ENCODE data around the gene L3MBTL4. TPM values are rescaled to one million over a fixed set of nuclear protein-coding genes. Genes with fewer than 3 reads are reported as not detected.
"Not testable (repeated sequence)": the region's sequence is repeated elsewhere in the genome, so short reads cannot be mapped to it uniquely, and the experiment has no call there.

L3MBTL4 gene
- total RNA-seq, 6 donors from 2014 or later, result 13.2 to 29.1 (median 14.8) TPM

DNA sequence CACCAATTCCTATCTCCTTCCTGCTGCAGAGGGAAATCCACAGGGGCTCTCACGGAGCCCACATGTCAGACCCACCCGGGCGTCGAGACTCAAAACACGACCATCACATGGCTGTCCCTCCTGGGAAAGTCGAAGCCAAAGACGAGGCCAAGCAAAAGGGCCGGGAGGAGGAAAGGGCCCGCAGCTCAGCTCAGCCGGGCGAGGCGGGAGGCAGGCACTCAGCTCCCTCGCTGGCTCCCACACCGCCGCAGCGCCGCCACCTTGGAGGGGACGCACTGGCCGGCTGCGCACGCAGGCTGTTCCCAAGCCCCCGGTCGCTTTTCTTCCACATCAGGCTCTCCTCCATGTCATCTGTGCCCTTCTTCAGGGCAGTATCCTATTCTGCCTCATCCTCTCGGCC lies 130.4 kb downstream of the L3MBTL4 start:
- Histone ChIP-seq H3K27me3 (no peaks in the 10 kb centered on the region), H3K9me3 (no peaks in the 10 kb centered on the region), H3K4me1 (no peaks in the 10 kb centered on the region), H3K36me3 (peaks cover 0 to 8% (median 4%) of the 10 kb centered on the region in 4 donors), H3K4me3 (no peak overlapping the region), H3K27ac (no peak overlapping the region)
- TF ChIP-seq, protein P1, sequence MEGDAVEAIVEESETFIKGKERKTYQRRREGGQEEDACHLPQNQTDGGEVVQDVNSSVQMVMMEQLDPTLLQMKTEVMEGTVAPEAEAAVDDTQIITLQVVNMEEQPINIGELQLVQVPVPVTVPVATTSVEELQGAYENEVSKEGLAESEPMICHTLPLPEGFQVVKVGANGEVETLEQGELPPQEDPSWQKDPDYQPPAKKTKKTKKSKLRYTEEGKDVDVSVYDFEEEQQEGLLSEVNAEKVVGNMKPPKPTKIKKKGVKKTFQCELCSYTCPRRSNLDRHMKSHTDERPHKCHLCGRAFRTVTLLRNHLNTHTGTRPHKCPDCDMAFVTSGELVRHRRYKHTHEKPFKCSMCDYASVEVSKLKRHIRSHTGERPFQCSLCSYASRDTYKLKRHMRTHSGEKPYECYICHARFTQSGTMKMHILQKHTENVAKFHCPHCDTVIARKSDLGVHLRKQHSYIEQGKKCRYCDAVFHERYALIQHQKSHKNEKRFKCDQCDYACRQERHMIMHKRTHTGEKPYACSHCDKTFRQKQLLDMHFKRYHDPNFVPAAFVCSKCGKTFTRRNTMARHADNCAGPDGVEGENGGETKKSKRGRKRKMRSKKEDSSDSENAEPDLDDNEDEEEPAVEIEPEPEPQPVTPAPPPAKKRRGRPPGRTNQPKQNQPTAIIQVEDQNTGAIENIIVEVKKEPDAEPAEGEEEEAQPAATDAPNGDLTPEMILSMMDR (IDR thresholded peaks at IDR 0.05), result no peak
- TF ChIP-seq POLR2AphosphoS5 (IDR thresholded peaks at IDR 0.05), result no peak
- TF ChIP-seq EP300 (IDR thresholded peaks at IDR 0.05), result no peak
- TF ChIP-seq POLR2A (IDR thresholded peaks at IDR 0.05), result no peak
- DNase-seq (peak in 1 of 2 donors; percentile 69), ATAC-seq (ENCODE audit: low FRiP score in 2 of 2) (peak in 1 of 2 donors; percentile 34)
- 94 to 97% methylated on average over 21 to 24 of the region's 24 CpGs for WGBS, 2 donors

GRCh38 chr18:6281874-6282273 lies 132.8 kb downstream of the L3MBTL4 start:
- ATAC-seq (ENCODE audit: low FRiP score in 2 of 2) (no peak), DNase-seq (no peak)
- Histone ChIP-seq H3K4me3 (no peak overlapping the region), H3K27me3 (no peaks in the 10 kb centered on the region), H3K4me1 (no peaks in the 10 kb centered on the region), H3K9me3 (no peaks in the 10 kb centered on the region), H3K27ac (no peak overlapping the region), H3K36me3 (peaks cover 0 to 8% (median 4%) of the 10 kb centered on the region in 4 donors)
- 54 to 72% methylated on average over 4 of the region's 4 CpGs for WGBS, 2 donors
- TF ChIP-seq POLR2AphosphoS5 (IDR thresholded peaks at IDR 0.05) (no peak), EP300 (IDR thresholded peaks at IDR 0.05) (no peak), POLR2A (IDR thresholded peaks at IDR 0.05) (no peak)
- TF ChIP-seq, protein P1 (IDR thresholded peaks at IDR 0.05), result no peak

DNA sequence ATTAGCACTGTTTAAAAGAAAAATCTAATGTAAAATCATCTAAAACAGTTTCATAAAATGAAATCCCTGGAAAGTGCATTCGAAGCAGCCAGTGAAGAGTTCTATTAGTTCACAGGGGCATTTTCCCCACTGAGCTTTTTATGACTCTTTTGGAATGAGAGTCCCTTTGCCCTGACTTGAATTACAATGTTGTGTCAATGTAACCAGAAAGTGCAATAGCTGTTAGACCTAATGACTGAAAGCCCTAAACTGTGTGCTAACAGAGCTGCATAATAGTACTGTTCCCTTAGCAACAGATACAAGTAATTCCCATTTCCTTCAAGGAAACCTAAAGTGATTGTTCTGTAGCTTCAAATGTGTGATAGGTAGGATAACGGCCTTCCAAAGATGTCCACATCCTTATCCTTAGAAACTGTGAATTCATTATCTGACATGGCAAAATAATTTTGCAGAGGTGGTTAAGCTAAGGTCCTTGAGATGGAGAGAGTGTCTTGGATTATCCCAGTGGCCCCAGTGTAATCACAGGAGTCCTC lies 134.4 kb downstream of the L3MBTL4 start:
- no peaks in the 10 kb centered on the region for H3K27me3 ChIP-seq
- H3K9me3 ChIP-seq, result no peaks in the 10 kb centered on the region
- H3K4me3 ChIP-seq, result no peak overlapping the region
- no peak overlapping the region for H3K27ac ChIP-seq
- H3K36me3 ChIP-seq, result peaks cover 0 to 8% (median 4%) of the 10 kb centered on the region in 4 donors
- DNase-seq (no peak), ATAC-seq (ENCODE audit: low FRiP score in 2 of 2) (no peak)
- WGBS, 2 donors, result 87 to 88% methylated on average over 2 of the region's 2 CpGs
- H3K4me1 ChIP-seq, result no peaks in the 10 kb centered on the region
- TF ChIP-seq POLR2A (IDR thresholded peaks at IDR 0.05) (no peak), EP300 (IDR thresholded peaks at IDR 0.05) (no peak), POLR2AphosphoS5 (IDR thresholded peaks at IDR 0.05) (no peak)
- TF ChIP-seq, protein P1 (IDR thresholded peaks at IDR 0.05), result no peak

GRCh38 chr18:6279308-6279707 lies 135.4 kb downstream of the L3MBTL4 start:
- peaks cover 0 to 2% (median 0%) of the 10 kb centered on the region in 4 donors for H3K36me3 ChIP-seq
- no peak for TF ChIP-seq EP300 (IDR thresholded peaks at IDR 0.05)
- no peak for TF ChIP-seq POLR2AphosphoS5 (IDR thresholded peaks at IDR 0.05)
- TF ChIP-seq, protein P1 (IDR thresholded peaks at IDR 0.05), result no peak
- TF ChIP-seq POLR2A (IDR thresholded peaks at IDR 0.05), result no peak
- no peak for DNase-seq
- no peak overlapping the region for H3K27ac ChIP-seq
- H3K4me1 ChIP-seq, result no peaks in the 10 kb centered on the region
- WGBS, 2 donors, result 84 to 100% methylated on average over 1 of the region's 1 CpG
- H3K27me3 ChIP-seq, result no peaks in the 10 kb centered on the region
- no peak overlapping the region for H3K4me3 ChIP-seq
- no peak for ATAC-seq (ENCODE audit: low FRiP score in 2 of 2)
- no peaks in the 10 kb centered on the region for H3K9me3 ChIP-seq

GRCh38 chr18:6273423-6273822 lies 141.3 kb downstream of the L3MBTL4 start:
- no peak for DNase-seq
- 73 to 87% methylated on average over 4 of the region's 6 CpGs for WGBS, 2 donors
- no peak for ATAC-seq (ENCODE audit: low FRiP score in 2 of 2)

GRCh38 chr18:6272144-6272543 lies 142.6 kb downstream of the L3MBTL4 start:
- not testable (repeated sequence) for H3K4me1 ChIP-seq; H3K27me3 ChIP-seq; H3K36me3 ChIP-seq; H3K9me3 ChIP-seq; H3K27ac ChIP-seq; H3K4me3 ChIP-seq; DNase-seq; ATAC-seq (ENCODE audit: low FRiP score in 2 of 2)
- WGBS, 2 donors, result 45 to 64% methylated on average over 8 to 10 of the region's 10 CpGs

More at GRCh38 chr18:6273423-6273822, 141.3 kb downstream of the L3MBTL4 start:
- Histone ChIP-seq H3K27me3 (no peaks in the 10 kb centered on the region), H3K4me3 (no peak overlapping the region), H3K4me1 (no peaks in the 10 kb centered on the region), H3K27ac (no peak overlapping the region), H3K9me3 (no peaks in the 10 kb centered on the region), H3K36me3 (no peaks in the 10 kb centered on the region)
- no peak for TF ChIP-seq POLR2A (IDR thresholded peaks at IDR 0.05)
- TF ChIP-seq EP300 (IDR thresholded peaks at IDR 0.05), result no peak
- TF ChIP-seq POLR2AphosphoS5 (IDR thresholded peaks at IDR 0.05), result no peak
- TF ChIP-seq, protein P1 (IDR thresholded peaks at IDR 0.05), result no peak

Data from upper lobe of left lung (tissue), 6 donors.